Erythroblast (primary cell): Measurements from ENCODE around the gene KRT27.

ENCODE experiments used
- GATA1 ChIP-seq: IDR thresholded peaks from 2 replicates; pipeline ENCODE4 v1.6.1; 2011; ENCODE audit warnings: low read depth, mild to moderate bottlenecking, control low read depth, low read length, moderate library complexity
- POLR2A ChIP-seq: IDR thresholded peaks from 2 replicates; pipeline ENCODE4 v1.6.1; 2011; ENCODE audit warnings: mild to moderate bottlenecking, low read length

- no peak for TF ChIP-seq POLR2A
- no peak for TF ChIP-seq GATA1
Observed at GRCh38 chr17:40819528-40820125, 37.3 kb upstream of the KRT27 start.
